ENCODE measurements around the gene SDHAF4.

The SDHAF4 gene

GRCh38 chr6:70566751-70567382 lies at the start of gene SDHAF4:
TSS of gene SDHAF4 (plus strand) at chr6:70566930. CDS start at chr6:70566941, 11 bp downstream.
- no peak for TF ChIP-seq CTCF (IDR thresholded peaks at IDR 0.05)
- H2AFZ ChIP-seq: peak within 1 kb of the TSS; percentile 98
- peaks cover 3% of the 10 kb centered on the region for H3K4me1 ChIP-seq
- H3K9me3 ChIP-seq (ENCODE audit: control insufficient read depth, low read length): no peaks in the 10 kb centered on the region
- peak within 1 kb of the TSS; percentile 73 for H3K4me2 ChIP-seq (ENCODE audit: low read length)
- H3K36me3 ChIP-seq (ENCODE audit: control insufficient read depth, insufficient read depth, low read length): no peaks in the 10 kb centered on the region
- peak within 1 kb of the TSS; percentile 93 for H3K4me3 ChIP-seq (ENCODE audit: low read depth, low read length)
- no peaks in the 10 kb centered on the region for H3K79me2 ChIP-seq
- peak within 1 kb of the TSS; percentile 87 for H3K27ac ChIP-seq
- H3K27me3 ChIP-seq (ENCODE audit: control insufficient read depth, insufficient read depth, low read length): no peaks in the 10 kb centered on the region
- H3K9ac ChIP-seq: peak within 1 kb of the TSS; percentile 93

DNA sequence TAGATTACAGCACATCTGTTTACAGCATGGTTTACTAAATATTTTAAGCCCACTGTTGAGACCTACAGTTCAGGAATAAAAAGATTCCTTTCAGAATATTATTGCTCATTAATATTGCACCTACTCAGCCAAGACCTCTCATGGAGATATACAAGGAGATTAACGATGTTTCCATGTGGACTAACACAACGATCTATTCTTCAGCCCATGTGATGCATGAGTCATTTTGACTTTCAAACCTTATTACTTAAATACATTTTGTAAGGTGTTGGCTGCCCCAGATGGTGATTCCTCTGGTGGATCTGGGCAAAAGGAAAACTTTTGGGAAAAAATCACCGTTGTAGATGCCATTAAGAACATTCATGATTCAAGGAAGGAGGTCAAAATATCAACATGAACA lies 48.0 kb upstream of the SDHAF4 start:
- no peaks in the 10 kb centered on the region for H3K27me3 ChIP-seq (ENCODE audit: control insufficient read depth, insufficient read depth, low read length)
- H3K9me3 ChIP-seq (ENCODE audit: control insufficient read depth, low read length): no peaks in the 10 kb centered on the region
- H3K9ac ChIP-seq: no peak overlapping the region
- TF ChIP-seq CTCF (IDR thresholded peaks at IDR 0.05): no peak
- H3K4me2 ChIP-seq (ENCODE audit: low read length): no peak overlapping the region
- no peaks in the 10 kb centered on the region for H3K79me2 ChIP-seq
- no peaks in the 10 kb centered on the region for H3K4me1 ChIP-seq
- H3K36me3 ChIP-seq (ENCODE audit: control insufficient read depth, insufficient read depth, low read length): no peaks in the 10 kb centered on the region
- no peak overlapping the region for H3K27ac ChIP-seq
- no peak overlapping the region for H2AFZ ChIP-seq
- no peak overlapping the region for H3K4me3 ChIP-seq (ENCODE audit: low read depth, low read length)

- Histone ChIP-seq H3K9me3 (ENCODE audit: control insufficient read depth, low read length) (no peaks in the 10 kb centered on the region), H2AFZ (no peak overlapping the region), H3K4me1 (no peaks in the 10 kb centered on the region), H3K27ac (no peak overlapping the region), H3K79me2 (no peaks in the 10 kb centered on the region), H3K4me2 (ENCODE audit: low read length) (no peak overlapping the region), H3K9ac (no peak overlapping the region), H3K27me3 (ENCODE audit: control insufficient read depth, insufficient read depth, low read length) (no peaks in the 10 kb centered on the region), H3K4me3 (ENCODE audit: low read depth, low read length) (no peak overlapping the region), H3K36me3 (ENCODE audit: control insufficient read depth, insufficient read depth, low read length) (no peaks in the 10 kb centered on the region)
- no peak for TF ChIP-seq CTCF (IDR thresholded peaks at IDR 0.05)
Observed at GRCh38 chr6:70520575-70520974, 46.2 kb upstream of the SDHAF4 start.

DNA sequence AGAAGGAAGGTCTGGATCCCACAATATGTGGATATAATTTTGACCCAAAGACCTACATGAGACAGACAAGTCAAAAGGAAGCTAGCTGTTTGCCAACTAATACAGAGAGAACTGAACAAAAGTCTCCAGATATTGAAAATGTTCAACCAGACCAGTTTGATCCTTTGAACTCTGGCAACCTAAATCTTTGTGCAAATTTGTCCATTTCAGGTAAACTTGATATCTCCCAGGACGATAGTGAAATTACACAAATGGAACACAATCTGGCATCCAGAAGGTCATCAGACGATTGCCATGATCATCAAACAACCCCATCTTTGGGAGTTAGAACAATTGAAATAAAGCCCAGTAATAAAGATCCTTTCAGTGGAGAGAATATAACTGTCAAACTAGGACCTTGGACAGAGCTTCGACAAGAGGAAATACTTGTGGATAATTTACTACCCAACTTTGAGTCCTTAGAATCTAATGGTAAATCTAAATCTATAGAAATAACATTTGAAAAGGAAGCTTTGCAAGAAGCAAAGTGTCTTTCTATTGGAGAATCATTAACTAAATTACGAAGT lies 41.9 kb upstream of the SDHAF4 start:
- Histone ChIP-seq H3K36me3 (ENCODE audit: control insufficient read depth, insufficient read depth, low read length) (no peaks in the 10 kb centered on the region), H3K4me3 (ENCODE audit: low read depth, low read length) (no peak overlapping the region), H3K4me2 (ENCODE audit: low read length) (no peak overlapping the region), H3K9me3 (ENCODE audit: control insufficient read depth, low read length) (no peaks in the 10 kb centered on the region), H3K4me1 (no peaks in the 10 kb centered on the region), H3K79me2 (no peaks in the 10 kb centered on the region), H3K27me3 (ENCODE audit: control insufficient read depth, insufficient read depth, low read length) (no peaks in the 10 kb centered on the region), H3K27ac (no peak overlapping the region), H2AFZ (no peak overlapping the region), H3K9ac (no peak overlapping the region)
- no peak for TF ChIP-seq CTCF (IDR thresholded peaks at IDR 0.05)
